ENCODE data around the gene CMIP.

The CMIP gene

GRCh38 chr16:81629034-81629802, 184.6 kb downstream of the CMIP start:
- no peak for DNase-seq

- no peak for DNase-seq
Observed at GRCh38 chr16:81629896-81630634, 185.5 kb downstream of the CMIP start.

- DNase-seq = no peak
Observed at GRCh38 chr16:81630635-81631031, 186.0 kb downstream of the CMIP start.

- DNase-seq = no peak
Observed at GRCh38 chr16:81632392-81633146, 188.0 kb downstream of the CMIP start.

- no peak for DNase-seq
Observed at GRCh38 chr16:81633147-81633619, 188.6 kb downstream of the CMIP start.

GRCh38 chr16:81633680-81634379, 189.2 kb downstream of the CMIP start:
- DNase-seq = no peak

GRCh38 chr16:81634380-81635062, 189.9 kb downstream of the CMIP start:
- no peak for DNase-seq

GRCh38 chr16:81635063-81635937, 190.7 kb downstream of the CMIP start:
- no peak for DNase-seq

- DNase-seq = no peak
Observed at GRCh38 chr16:81636298-81636993, 191.8 kb downstream of the CMIP start.

GRCh38 chr16:81637336-81638235, 193.0 kb downstream of the CMIP start:
- DNase-seq = no peak

- DNase-seq = no peak
Observed at GRCh38 chr16:81638286-81638945, 193.8 kb downstream of the CMIP start.

- DNase-seq = no peak
Observed at GRCh38 chr16:81639348-81639747, 194.7 kb downstream of the CMIP start.

GRCh38 chr16:81639931-81640680, 195.5 kb downstream of the CMIP start:
- no peak for DNase-seq

GRCh38 chr16:81640681-81641070, 196.1 kb downstream of the CMIP start:
- no peak for DNase-seq

GRCh38 chr16:81641395-81642106, 196.9 kb downstream of the CMIP start:
- DNase-seq = no peak

- no peak for DNase-seq
Observed at GRCh38 chr16:81642107-81642436, 197.5 kb downstream of the CMIP start.

GRCh38 chr16:81642943-81643342, 198.3 kb downstream of the CMIP start:
- DNase-seq = no peak

- peak; percentile 20 for DNase-seq
Observed at GRCh38 chr16:81645266-81645694, 200.7 kb downstream of the CMIP start.

Measured in NCI-H2029 treated with DMSO at 0.1 percent for 48 hours (cell line).